GM19193 (cell line): ENCODE data around the gene AOPEP.

Experiments used
- POLR2A ChIP-seq: IDR thresholded peaks from 4 replicates; pipeline ENCODE4 v1.6.1; 2011; ENCODE audit not compliant: insufficient read depth, insufficient read length; ENCODE audit errors: extremely low read depth

AOPEP gene

GRCh38 chr9:94703488-94704140 lies 22.9 kb upstream of the AOPEP start:
- TF ChIP-seq POLR2A = no peak

GRCh38 chr9:94705162-94705702 lies 21.3 kb upstream of the AOPEP start:
- no peak for TF ChIP-seq POLR2A

GRCh38 chr9:94706922-94707321 lies 19.6 kb upstream of the AOPEP start:
- no peak for TF ChIP-seq POLR2A

- no peak for TF ChIP-seq POLR2A
Observed at GRCh38 chr9:94713436-94714215, 12.9 kb upstream of the AOPEP start.

GRCh38 chr9:94714494-94714893 lies 12.0 kb upstream of the AOPEP start:
- no peak for TF ChIP-seq POLR2A

GRCh38 chr9:94717761-94718160 lies 8.7 kb upstream of the AOPEP start:
- no peak for TF ChIP-seq POLR2A

GRCh38 chr9:94718936-94719335 lies 7.6 kb upstream of the AOPEP start:
- no peak for TF ChIP-seq POLR2A

GRCh38 chr9:94719878-94720277 lies 6.6 kb upstream of the AOPEP start:
- no peak for TF ChIP-seq POLR2A

GRCh38 chr9:94720846-94721549 lies 5.5 kb upstream of the AOPEP start:
- no peak for TF ChIP-seq POLR2A

GRCh38 chr9:94721754-94722153 lies 4.7 kb upstream of the AOPEP start:
- no peak for TF ChIP-seq POLR2A

GRCh38 chr9:94725293-94725692 lies 1.2 kb upstream of the AOPEP start:
- no peak for TF ChIP-seq POLR2A

GRCh38 chr9:94728719-94729118 lies 2.2 kb downstream of the AOPEP start:
- no peak for TF ChIP-seq POLR2A

- TF ChIP-seq POLR2A = no peak
Observed at GRCh38 chr9:94729199-94729598, 2.7 kb downstream of the AOPEP start.

- TF ChIP-seq POLR2A = no peak
Observed at GRCh38 chr9:94734054-94734754, 7.7 kb downstream of the AOPEP start.

- no peak for TF ChIP-seq POLR2A
Observed at GRCh38 chr9:94736759-94737158, 10.3 kb downstream of the AOPEP start.
